Loucy (cell line): Measurements from ENCODE around the gene CDH22.

Experiments used
- H2AFZ ChIP-seq: fragments of 200-600 bp; sonication (generic); 2 replicates; pipeline ENCODE4 v1.6.0; 2016; ENCODE audit warnings: antibody characterized with exemption, mild to moderate bottlenecking, low read length, moderate library complexity
- H3F3A ChIP-seq: fragments of 200-600 bp; 2 replicates; pipeline ENCODE4 v1.6.0; 2016; ENCODE audit warnings: antibody characterized with exemption, low read depth, mild to moderate bottlenecking
- H3K27me3 ChIP-seq: fragments of 200-600 bp; sonication (generic); 2 replicates; pipeline ENCODE4 v1.6.1; 2014; ENCODE audit warnings: low read length, mild to moderate bottlenecking; ENCODE audit not compliant: insufficient read depth, poor library complexity, severe bottlenecking
- H3K36me3 ChIP-seq: fragments of 200-600 bp; sonication (generic); 2 replicates; pipeline ENCODE4 v1.6.1; 2016; ENCODE audit warnings: low read length; ENCODE audit not compliant: insufficient read depth
- H3K4me1 ChIP-seq: fragments of 200-600 bp; sonication (generic); 2 replicates; pipeline ENCODE4 v1.5.1; 2014; ENCODE audit warnings: low read length, mild to moderate bottlenecking; ENCODE audit not compliant: insufficient read depth, poor library complexity, severe bottlenecking
- H3K4me2 ChIP-seq: fragments of 200-600 bp; sonication (generic); 2 replicates; pipeline ENCODE4 v1.6.0; 2014; ENCODE audit warnings: antibody characterized with exemption, low read length, low read depth, mild to moderate bottlenecking; ENCODE audit not compliant: poor library complexity, severe bottlenecking
- H3K4me3 ChIP-seq: fragments of 200-600 bp; sonication (generic); 2 replicates; pipeline ENCODE4 v1.5.1; 2014; ENCODE audit warnings: low read length, mild to moderate bottlenecking, mixed read lengths; ENCODE audit not compliant: poor library complexity, severe bottlenecking
- H3K79me2 ChIP-seq: fragments of 200-600 bp; sonication (generic); 2 replicates; pipeline ENCODE4 v1.6.1; 2014; ENCODE audit warnings: low read length; ENCODE audit not compliant: insufficient read depth
- H3K9ac ChIP-seq: fragments of 200-600 bp; sonication (generic); 2 replicates; pipeline ENCODE4 v1.6.0; 2014; ENCODE audit warnings: mild to moderate bottlenecking, low read depth, low read length, moderate library complexity; ENCODE audit not compliant: poor library complexity, severe bottlenecking
- H3K9me2 ChIP-seq: fragments of 200-600 bp; sonication (generic); replicated peaks from 2 replicates; pipeline ENCODE4 v1.6.1; 2016; ENCODE audit warnings: low read depth, low read length, mixed read lengths
- H3K9me3 ChIP-seq: fragments of 200-600 bp; sonication (generic); 2 replicates; pipeline ENCODE4 v1.6.1; 2014; ENCODE audit warnings: mild to moderate bottlenecking, antibody characterized with exemption, low read length, low read depth; ENCODE audit not compliant: insufficient read depth
- H4K20me1 ChIP-seq: fragments of 200-600 bp; sonication (generic); 2 replicates; pipeline ENCODE4 v1.6.0; 2014; ENCODE audit warnings: antibody characterized with exemption, low read length, mild to moderate bottlenecking; ENCODE audit not compliant: insufficient read depth, poor library complexity, severe bottlenecking
- EZH2phosphoT487 ChIP-seq: fragments of 200-600 bp; IDR thresholded peaks from 2 replicates; pipeline ENCODE4 v1.6.1; 2018; ENCODE audit warnings: antibody characterized with exemption, mild to moderate bottlenecking, moderate library complexity, borderline replicate concordance
- TF ChIP-seq, protein P1 (sequence below): fragments of 200-600 bp; sonication (generic); conservative IDR thresholded peaks from 2 replicates; pipeline ENCODE4 v1.5.1; 2014; ENCODE audit warnings: mild to moderate bottlenecking, antibody characterized with exemption, low read length

CDH22 gene

DNA sequence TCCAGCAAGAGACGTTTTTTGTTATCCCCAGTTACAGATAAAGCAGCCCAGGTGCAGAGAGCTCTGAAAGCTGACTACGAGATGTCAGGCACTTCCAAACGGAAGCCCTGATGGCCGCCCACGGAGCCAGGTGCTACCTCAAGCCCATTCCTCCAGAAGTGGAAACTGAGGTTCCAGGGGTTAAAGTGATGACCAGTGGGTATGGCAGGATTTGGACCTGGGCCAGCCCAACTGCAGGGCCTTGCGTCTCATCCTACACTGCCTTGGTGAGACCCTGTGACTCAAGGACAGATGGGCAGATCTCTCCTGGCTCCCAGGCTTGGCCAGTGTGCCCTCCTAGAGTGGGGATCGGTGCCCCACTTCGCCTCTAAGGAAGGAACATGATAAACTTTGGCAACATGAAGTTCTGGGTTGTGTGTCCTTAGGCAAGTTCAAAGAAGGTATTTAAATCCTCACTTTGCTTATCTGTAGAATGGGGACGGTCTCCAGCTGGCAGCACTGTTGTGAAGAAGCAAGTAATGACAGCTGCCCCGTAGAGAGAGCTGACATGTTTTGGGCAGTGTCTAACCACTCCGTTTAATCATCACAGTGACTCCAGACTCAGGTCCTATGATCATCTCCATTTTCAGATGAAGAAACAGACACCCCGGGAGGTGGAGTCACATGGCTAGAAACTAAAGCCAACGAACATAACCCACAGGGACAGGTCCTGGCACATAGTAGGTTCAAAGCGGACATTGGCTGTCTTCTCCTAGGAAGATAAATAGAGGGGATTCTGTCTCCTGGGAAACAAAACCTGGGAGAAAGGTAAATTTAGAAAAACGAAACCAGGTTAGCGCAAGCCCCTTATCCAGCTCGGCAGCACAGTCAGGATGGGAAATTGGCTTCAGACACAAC is 34.4 kb upstream of the CDH22 start:
- Histone ChIP-seq H3K9me2 (no peaks in the 10 kb centered on the region), H3K36me3 (no peaks in the 10 kb centered on the region), H3K79me2 (no peaks in the 10 kb centered on the region), H2AFZ (no peak overlapping the region), H3K4me1 (no peaks in the 10 kb centered on the region), H3K27me3 (no peaks in the 10 kb centered on the region), H3K4me2 (no peak overlapping the region), H3K9me3 (no peaks in the 10 kb centered on the region), H3K9ac (no peak overlapping the region), H4K20me1 (no peaks in the 10 kb centered on the region), H3K4me3 (no peak overlapping the region), H3F3A (no peaks in the 10 kb centered on the region)
- TF ChIP-seq, protein P1, sequence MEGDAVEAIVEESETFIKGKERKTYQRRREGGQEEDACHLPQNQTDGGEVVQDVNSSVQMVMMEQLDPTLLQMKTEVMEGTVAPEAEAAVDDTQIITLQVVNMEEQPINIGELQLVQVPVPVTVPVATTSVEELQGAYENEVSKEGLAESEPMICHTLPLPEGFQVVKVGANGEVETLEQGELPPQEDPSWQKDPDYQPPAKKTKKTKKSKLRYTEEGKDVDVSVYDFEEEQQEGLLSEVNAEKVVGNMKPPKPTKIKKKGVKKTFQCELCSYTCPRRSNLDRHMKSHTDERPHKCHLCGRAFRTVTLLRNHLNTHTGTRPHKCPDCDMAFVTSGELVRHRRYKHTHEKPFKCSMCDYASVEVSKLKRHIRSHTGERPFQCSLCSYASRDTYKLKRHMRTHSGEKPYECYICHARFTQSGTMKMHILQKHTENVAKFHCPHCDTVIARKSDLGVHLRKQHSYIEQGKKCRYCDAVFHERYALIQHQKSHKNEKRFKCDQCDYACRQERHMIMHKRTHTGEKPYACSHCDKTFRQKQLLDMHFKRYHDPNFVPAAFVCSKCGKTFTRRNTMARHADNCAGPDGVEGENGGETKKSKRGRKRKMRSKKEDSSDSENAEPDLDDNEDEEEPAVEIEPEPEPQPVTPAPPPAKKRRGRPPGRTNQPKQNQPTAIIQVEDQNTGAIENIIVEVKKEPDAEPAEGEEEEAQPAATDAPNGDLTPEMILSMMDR, result no peak
- TF ChIP-seq EZH2phosphoT487, result no peak

DNA sequence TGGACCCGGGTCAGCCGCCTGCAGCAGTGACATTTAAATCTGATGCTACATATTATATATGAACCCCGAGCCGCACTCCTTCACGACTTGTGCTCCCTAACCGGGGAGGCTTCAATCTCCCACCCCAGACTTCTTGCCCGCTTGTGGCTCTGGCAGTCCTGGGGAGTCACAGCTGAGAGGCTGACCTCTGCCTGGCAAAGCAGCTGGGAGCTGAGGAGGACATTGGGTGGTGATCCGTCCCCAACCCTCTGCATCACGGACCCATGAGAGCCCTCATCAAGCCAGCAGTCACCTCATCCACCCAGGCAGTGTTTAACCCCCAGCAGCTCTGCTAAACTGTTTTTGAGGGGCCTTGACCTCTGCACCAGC is 33.7 kb upstream of the CDH22 start:
- no peak overlapping the region for H3K9ac ChIP-seq
- H2AFZ ChIP-seq, result no peak overlapping the region
- no peaks in the 10 kb centered on the region for H3F3A ChIP-seq
- H3K4me3 ChIP-seq, result no peak overlapping the region
- no peak for TF ChIP-seq EZH2phosphoT487
- TF ChIP-seq, protein P1, result no peak
- H3K9me3 ChIP-seq, result no peaks in the 10 kb centered on the region
- no peaks in the 10 kb centered on the region for H4K20me1 ChIP-seq
- no peaks in the 10 kb centered on the region for H3K36me3 ChIP-seq
- H3K4me1 ChIP-seq, result no peaks in the 10 kb centered on the region
- H3K79me2 ChIP-seq, result no peaks in the 10 kb centered on the region
- no peaks in the 10 kb centered on the region for H3K9me2 ChIP-seq
- no peak overlapping the region for H3K4me2 ChIP-seq
- no peaks in the 10 kb centered on the region for H3K27me3 ChIP-seq

DNA sequence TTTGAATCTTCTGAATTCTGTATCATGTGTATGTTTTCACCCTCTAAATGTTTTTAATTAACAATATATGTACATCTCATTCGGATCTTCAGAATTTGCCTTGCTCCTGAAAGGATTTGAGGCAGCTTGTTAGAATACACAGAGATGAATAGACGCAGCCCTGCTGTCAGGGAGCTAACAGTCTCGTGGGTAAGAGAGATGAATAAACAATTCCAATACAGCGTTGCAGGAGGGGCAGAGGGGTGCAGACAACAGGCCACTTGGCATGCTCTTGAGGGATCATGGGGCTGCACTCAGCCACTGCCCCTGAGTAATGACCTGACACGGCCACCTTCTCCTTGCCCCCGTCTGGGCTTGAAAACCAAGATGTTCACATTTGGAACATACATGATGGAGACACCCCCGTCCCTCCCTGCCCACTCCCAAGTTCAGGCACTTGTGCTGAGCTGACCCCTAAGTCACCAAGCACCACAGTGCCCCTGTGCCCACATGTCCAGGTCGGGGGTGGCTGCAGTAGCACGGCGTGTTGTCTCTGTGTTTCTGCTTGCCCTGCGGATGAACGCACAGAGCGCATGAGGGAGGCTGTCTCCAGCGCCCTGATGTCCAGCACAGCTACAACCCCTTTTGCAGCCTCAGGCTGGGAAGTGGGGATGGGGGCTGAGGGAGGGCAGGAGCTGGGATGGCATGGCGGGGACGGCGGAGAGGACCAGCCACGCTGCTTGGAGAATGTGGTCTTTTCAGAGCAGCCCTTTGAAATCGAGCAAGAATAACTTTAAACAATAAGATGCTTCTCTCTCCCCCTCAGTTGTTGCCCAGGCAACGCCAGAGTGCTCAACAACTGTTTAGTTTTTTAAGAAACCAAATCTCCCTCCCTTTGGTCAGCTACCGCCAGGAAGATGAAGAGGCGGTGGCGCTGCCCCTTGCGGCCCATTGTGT is 33.0 kb upstream of the CDH22 start:
- H3K9ac ChIP-seq, result no peak overlapping the region
- H3K79me2 ChIP-seq, result no peaks in the 10 kb centered on the region
- H4K20me1 ChIP-seq, result no peaks in the 10 kb centered on the region
- H2AFZ ChIP-seq, result no peak overlapping the region
- no peaks in the 10 kb centered on the region for H3K36me3 ChIP-seq
- no peaks in the 10 kb centered on the region for H3K9me2 ChIP-seq
- no peaks in the 10 kb centered on the region for H3K27me3 ChIP-seq
- H3K4me3 ChIP-seq, result no peak overlapping the region
- TF ChIP-seq, protein P1, result no peak
- TF ChIP-seq EZH2phosphoT487, result no peak
- no peaks in the 10 kb centered on the region for H3F3A ChIP-seq
- H3K4me1 ChIP-seq, result no peaks in the 10 kb centered on the region
- no peak overlapping the region for H3K4me2 ChIP-seq
- no peaks in the 10 kb centered on the region for H3K9me3 ChIP-seq
